ENCODE data around the gene POU3F1.

The POU3F1 gene

DNA sequence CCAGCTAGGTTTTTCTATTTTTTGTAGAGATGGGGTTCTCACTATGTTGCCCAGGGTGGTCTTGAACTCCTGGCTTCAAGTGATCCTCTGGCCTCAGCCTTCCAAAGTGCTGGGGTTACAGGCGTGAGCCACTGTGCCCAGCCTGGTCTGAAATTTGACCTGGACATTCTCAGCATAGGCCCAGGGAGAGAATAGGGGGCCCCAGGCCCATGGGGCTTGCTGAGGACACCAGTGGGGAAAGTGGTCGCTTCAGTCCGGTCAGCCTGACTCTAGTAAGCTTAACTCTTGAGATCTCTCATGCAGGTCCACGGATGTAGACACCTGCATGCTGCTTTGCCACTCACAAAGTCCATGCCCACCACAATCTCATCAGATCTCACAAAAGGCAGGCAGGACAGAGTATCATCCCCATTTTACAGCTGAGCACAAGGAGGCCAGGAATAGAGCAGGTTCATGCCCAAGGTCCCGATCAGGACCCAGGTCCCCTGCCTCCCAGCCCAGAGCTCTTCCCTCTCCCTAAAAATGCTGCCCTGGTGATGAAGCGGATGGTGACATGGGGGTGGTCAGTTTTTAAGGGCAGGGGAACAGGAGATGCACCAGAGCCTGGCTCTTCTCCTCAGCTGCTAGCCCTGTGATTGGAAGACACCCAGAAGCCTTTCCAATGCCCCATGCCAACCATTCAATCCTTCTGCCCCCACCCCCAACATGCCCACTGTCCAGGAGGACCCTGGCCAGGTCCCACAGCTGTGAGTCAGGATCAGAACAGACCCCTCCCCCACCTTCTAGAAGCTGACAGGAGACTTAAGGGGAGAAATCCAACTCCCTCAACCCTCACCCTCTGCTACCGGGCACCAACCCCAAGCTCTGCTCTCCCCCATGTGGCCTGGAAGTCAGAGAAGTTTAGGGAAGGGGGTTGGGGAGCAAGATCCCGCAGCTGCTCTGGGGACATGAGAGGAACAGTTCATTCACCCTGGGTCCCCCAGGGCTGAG, 43.0 kb downstream of the POU3F1 start:
- DNase-seq = no peak

- no peak for DNase-seq
These were observed 45.8 kb downstream of the POU3F1 start for GRCh38 chr1:38000529-38001455.

DNA sequence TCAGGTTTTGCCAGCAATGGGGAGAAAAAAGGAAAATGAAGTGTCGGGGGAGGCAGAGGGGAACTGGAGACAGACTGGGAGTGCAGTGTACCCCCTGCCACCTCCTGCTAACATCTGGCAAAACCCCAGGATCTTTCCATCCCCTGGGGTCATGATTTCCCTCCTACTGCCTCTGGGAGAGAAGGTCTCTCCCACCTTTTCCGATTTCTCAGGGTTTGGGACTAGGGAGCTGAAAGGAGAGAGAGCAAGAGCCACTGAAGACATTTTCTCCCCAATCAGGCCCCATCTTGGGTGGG, 46.4 kb downstream of the POU3F1 start:
- no peak for DNase-seq

DNA sequence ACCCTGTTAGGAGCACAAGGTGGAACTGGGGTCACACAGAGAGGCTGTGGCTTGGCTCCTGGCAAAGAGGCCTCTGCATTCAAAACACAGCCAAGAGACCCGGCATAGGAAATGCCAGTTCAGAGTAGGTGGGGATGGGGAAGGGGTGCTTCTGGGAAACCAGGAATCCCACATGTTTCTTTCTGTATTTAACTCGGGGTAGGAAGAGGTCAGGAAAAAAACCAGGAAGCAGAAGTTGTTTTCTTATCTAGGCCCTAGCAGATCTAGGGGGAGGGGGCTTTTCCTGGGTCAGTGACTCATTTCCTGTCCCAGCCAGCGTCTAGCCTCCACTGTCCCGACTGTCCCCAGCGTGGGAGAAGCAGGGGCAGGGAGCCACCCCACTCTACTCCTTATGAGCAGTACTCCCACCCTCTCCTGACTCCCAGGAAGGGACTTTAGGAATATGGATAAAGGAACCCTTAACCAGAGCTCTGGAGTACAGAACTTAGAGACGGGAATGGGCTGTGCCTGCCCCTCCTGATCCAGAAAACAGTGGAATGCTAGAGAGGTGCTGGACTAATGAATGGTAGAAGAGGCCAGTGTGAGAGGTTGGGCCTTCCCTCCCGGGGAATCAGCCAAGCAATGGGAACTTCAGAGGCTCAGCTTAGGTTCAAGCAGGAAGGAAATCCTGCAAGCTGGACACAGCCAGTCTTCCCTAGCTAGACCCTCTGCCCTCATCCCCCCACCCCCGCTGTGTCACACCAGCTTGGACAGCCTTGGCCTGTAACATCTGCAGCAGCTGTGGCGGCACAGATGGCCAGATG, 47.0 kb downstream of the POU3F1 start:
- DNase-seq = peak; percentile 28

DNA sequence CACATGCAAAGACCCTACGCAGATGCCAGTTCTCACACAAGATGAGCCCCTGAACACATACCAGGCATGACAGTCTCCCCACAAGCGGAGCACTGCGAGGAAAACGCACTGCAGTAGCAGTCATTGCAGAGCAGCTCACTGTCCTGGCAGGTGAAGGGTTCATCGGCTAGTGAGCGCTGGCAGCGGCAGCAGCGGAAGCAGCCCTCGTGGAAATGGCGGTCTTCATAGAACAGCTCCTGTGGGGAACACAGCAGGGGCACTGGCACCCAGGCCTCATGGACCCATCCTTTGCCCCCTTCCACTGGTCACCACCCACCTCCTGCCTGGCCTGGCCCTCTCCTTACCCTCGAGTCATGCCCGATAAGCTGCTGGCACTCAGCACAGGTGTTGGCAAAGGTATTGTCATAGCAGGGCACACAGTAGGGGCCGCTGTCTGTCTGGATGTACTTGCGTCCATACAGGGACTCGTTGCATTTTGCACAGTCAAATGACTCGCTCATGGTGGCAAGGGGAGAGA, 47.6 kb downstream of the POU3F1 start:
- DNase-seq = no peak

GRCh38 chr1:37998089-37998808, 48.3 kb downstream of the POU3F1 start:
- no peak for DNase-seq

- no peak for DNase-seq
These were observed 49.1 kb downstream of the POU3F1 start for GRCh38 chr1:37997256-37998088.

DNA sequence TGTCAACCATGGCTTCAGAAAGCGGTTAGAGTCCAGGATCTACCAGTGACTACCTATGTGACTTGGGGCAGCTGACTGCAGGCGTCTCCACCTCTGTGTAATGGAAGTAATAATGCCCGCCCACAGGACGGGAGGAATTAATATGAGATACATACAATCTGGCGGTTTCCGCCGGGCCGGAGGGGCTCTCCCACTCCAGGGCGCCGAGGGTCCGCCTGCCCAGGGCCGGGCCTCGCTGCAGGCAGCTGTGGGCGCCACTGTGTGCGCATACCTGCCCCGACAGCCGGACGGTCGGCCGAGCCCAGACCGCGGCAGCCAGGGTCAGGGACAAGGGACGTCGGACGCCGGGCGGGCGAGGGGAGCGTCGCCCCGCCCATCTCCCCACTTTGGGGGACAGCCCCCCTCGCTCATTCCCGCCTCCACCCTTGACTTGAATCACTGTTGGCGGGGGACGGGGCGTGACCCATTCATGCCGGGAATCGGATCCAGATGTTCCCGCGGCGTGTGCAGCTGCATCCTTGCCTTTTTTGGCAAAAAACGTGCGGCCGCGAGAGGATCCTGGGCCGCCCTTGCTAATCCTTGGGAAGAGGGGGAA, 50.7 kb downstream of the POU3F1 start:
- no peak for DNase-seq

GRCh38 chr1:37994886-37995566, 51.6 kb downstream of the POU3F1 start:
- no peak for DNase-seq

Data from CD4-positive, alpha-beta T cell treated with Interferon gamma for 1 hour (primary cell).